Lower lobe of right lung (tissue), 2 donors: ENCODE results near the gene BMAL1. TPM values are rescaled to one million over a fixed set of nuclear protein-coding genes. Genes with fewer than 3 reads are reported as not detected.

Source experiments
- ATAC-seq, 2 donors: fragments of 200-7000 bp; cut with Tn5 transposase; one replicate each; pipeline ENCODE4 v1.9.1; 2020 to 2022; ENCODE audit warnings: mild to moderate bottlenecking in 2 of 2, moderate library complexity in 2 of 2
- DNase-seq: peaks from one replicate; pipeline ENCODE4 v3.0.0-alpha.2; 2020
- H3K27ac ChIP-seq: fragments of 200-600 bp; one replicate; pipeline ENCODE4 v1.8.0; 2022
- H3K27me3 ChIP-seq: fragments of 200-600 bp; one replicate; pipeline ENCODE4 v1.8.0; 2022; ENCODE audit warnings: low read depth
- H3K36me3 ChIP-seq: fragments of 200-600 bp; one replicate; pipeline ENCODE4 v1.8.0; 2022; ENCODE audit warnings: mild to moderate bottlenecking
- H3K4me1 ChIP-seq: fragments of 200-600 bp; one replicate; pipeline ENCODE4 v1.8.0; 2022
- H3K4me3 ChIP-seq: fragments of 200-600 bp; one replicate; pipeline ENCODE4 v1.8.0; 2022; ENCODE audit warnings: mild to moderate bottlenecking
- H3K9me3 ChIP-seq: fragments of 200-600 bp; one replicate; pipeline ENCODE4 v1.8.0; 2022
- CTCF ChIP-seq: fragments of 200-600 bp; IDR thresholded peaks from one replicate; pipeline ENCODE4 v1.8.0; 2022; ENCODE audit warnings: antibody characterized with exemption, mild to moderate bottlenecking
- intact Hi-C: fragments of 100-400 bp; cut with DNase I; formaldehyde crosslinking; loops from one replicate; pipeline ENCODE4 v1.11.0; 2022
- total RNA-seq: library from RNA; stranded (reverse); fragmentation: NEBNext Ultra II Directional; extraction: Animal tissue kit (Norgen Biotek cat#: 25700); gene quantifications from one replicate; pipeline ENCODE4 v1.2.1, GENCODE V29; 2021
- donor health status: DM: no; HTN: yes; CAD: no; lungs with severe emphysema.

The BMAL1 gene
- total RNA-seq, 1 donor from 2014 or later, result 25.2 TPM

GRCh38 chr11:13235895-13236294, 41.7 kb upstream of the BMAL1 start:
- no peaks in the 10 kb centered on the region for H3K9me3 ChIP-seq
- H3K4me1 ChIP-seq, result no peaks in the 10 kb centered on the region
- no peak for TF ChIP-seq CTCF
- no peak overlapping the region for H3K27ac ChIP-seq
- no peak for DNase-seq
- no peaks in the 10 kb centered on the region for H3K27me3 ChIP-seq
- no peak overlapping the region for H3K4me3 ChIP-seq
- intact Hi-C loops, result no loop called here
- H3K36me3 ChIP-seq, result no peaks in the 10 kb centered on the region
- ATAC-seq, result no peak

GRCh38 chr11:13236626-13237025, 41.0 kb upstream of the BMAL1 start:
- Histone ChIP-seq H3K4me3 (no peak overlapping the region), H3K27ac (no peak overlapping the region), H3K27me3 (no peaks in the 10 kb centered on the region), H3K9me3 (no peaks in the 10 kb centered on the region), H3K36me3 (no peaks in the 10 kb centered on the region), H3K4me1 (no peaks in the 10 kb centered on the region)
- intact Hi-C loops, result no loop called here
- ATAC-seq (no peak), DNase-seq (no peak)
- no peak for TF ChIP-seq CTCF

- H3K36me3 ChIP-seq, result no peaks in the 10 kb centered on the region
- no peak overlapping the region for H3K4me3 ChIP-seq
- no peaks in the 10 kb centered on the region for H3K27me3 ChIP-seq
- DNase-seq, result no peak
- ATAC-seq, result no peak
- no peaks in the 10 kb centered on the region for H3K9me3 ChIP-seq
- intact Hi-C loops, result no loop called here
- H3K27ac ChIP-seq, result no peak overlapping the region
- no peak for TF ChIP-seq CTCF
- H3K4me1 ChIP-seq, result no peaks in the 10 kb centered on the region
Observed at GRCh38 chr11:13237761-13238160, 39.8 kb upstream of the BMAL1 start.

- Histone ChIP-seq H3K4me1 (no peaks in the 10 kb centered on the region), H3K27me3 (no peaks in the 10 kb centered on the region), H3K36me3 (no peaks in the 10 kb centered on the region), H3K4me3 (no peak overlapping the region), H3K9me3 (no peaks in the 10 kb centered on the region), H3K27ac (no peak overlapping the region)
- peak; percentile 80 for TF ChIP-seq CTCF
- intact Hi-C loops, result no loop called here
- peak; percentile 49 for DNase-seq
- ATAC-seq, result peak; percentile 76 to 81
Observed at GRCh38 chr11:13238879-13239514, 38.6 kb upstream of the BMAL1 start.

GRCh38 chr11:13242564-13242963, 35.0 kb upstream of the BMAL1 start:
- Histone ChIP-seq H3K9me3 (no peaks in the 10 kb centered on the region), H3K4me3 (no peak overlapping the region), H3K27me3 (no peaks in the 10 kb centered on the region), H3K36me3 (no peaks in the 10 kb centered on the region), H3K27ac (no peak overlapping the region), H3K4me1 (no peaks in the 10 kb centered on the region)
- TF ChIP-seq CTCF, result no peak
- no peak for DNase-seq
- no peak for ATAC-seq
- intact Hi-C loops, result no loop called here
